Body of pancreas (tissue), 4 donors: ENCODE measurements around the gene ESF1. TPM values are rescaled to one million over a fixed set of nuclear protein-coding genes. Genes with fewer than 3 reads are reported as not detected.
A peak's percentile ranks its signal among the peaks of the same experiment; 100 is the strongest.

Experiments used
- ATAC-seq: fragments of 150-250 bp; one replicate; pipeline ENCODE4 v1.9.1; 2016
- DNase-seq, 4 donors: peaks; one replicate each; pipeline ENCODE4 v3.0.0-alpha.2; 2019
- H3K27ac ChIP-seq, 4 donors: fragments of 200-600 bp; sonication (generic); 1 replicate in 3 of 4; 2 replicates in 1 of 4; pipeline versions ENCODE4 v1.5.1 to v1.6.1; 2016 to 2019; ENCODE audit warnings: mild to moderate bottlenecking in 1 of 4, mixed read lengths in 1 of 4, moderate library complexity in 1 of 4
- H3K27me3 ChIP-seq, 2 donors: fragments of 200-600 bp; sonication (generic); one replicate each; pipeline ENCODE4 v1.6.0; 2016; ENCODE audit warnings: mild to moderate bottlenecking in 1 of 2
- H3K36me3 ChIP-seq, 2 donors: fragments of 200-600 bp; sonication (generic); replicated peaks in 1 of 2; 2 replicates each; pipeline ENCODE4 v1.5.1; 2016; ENCODE audit warnings: low read depth in 2 of 2; ENCODE audit not compliant: insufficient read depth in 1 of 2
- H3K4me1 ChIP-seq: fragments of 200-600 bp; sonication (generic); one replicate; pipeline ENCODE4 v1.6.0; 2016
- H3K4me3 ChIP-seq, 2 donors: fragments of 200-600 bp; sonication (generic); 1 replicate in 1 of 2; 2 replicates in 1 of 2; pipeline ENCODE4 v1.5.1; 2016 to 2019
- H3K9me3 ChIP-seq, 3 donors: fragments of 200-600 bp; sonication (generic); 1 replicate in 2 of 3; 2 replicates in 1 of 3; pipeline ENCODE4 v1.5.1; 2016
- POLR2A ChIP-seq, 3 donors: fragments of 450-650 bp; IDR thresholded peaks; one replicate each; pipeline ENCODE4 v1.6.1; 2016; ENCODE audit warnings: antibody characterized with exemption in 3 of 3, mild to moderate bottlenecking in 2 of 3
- WGBS, 2 donors: methylation state at CpG; one replicate each; pipeline ENCODE4 v1.1.5; 2017; 5-methylcytosine and 5-hydroxymethylcytosine counted together
- intact Hi-C: fragments of 100-400 bp; cut with DNase I; formaldehyde crosslinking; loops from one replicate; pipeline ENCODE4 v1.15.1; 2023
- total RNA-seq, 2 donors: library from RNA; depleted of rRNA; stranded (reverse); fragments of >200 nt; gene quantifications; one replicate each; pipeline ENCODE4 v1.1.0, GENCODE V29; 2016
- TF ChIP-seq, protein P1 (sequence below), 7 experiments: fragments of 450-650 bp in 4 of 7; fragments of 200-600 bp in 3 of 7; sonication (generic) in 3 of 7; IDR thresholded peaks; one replicate each; pipeline ENCODE4 v1.5.1; 2016 to 2019; ENCODE audit warnings: antibody characterized with exemption in 7 of 7

Gene ESF1
- total RNA-seq, 2 donors from 2014 or later, result 12.5 to 16.5 TPM

DNA sequence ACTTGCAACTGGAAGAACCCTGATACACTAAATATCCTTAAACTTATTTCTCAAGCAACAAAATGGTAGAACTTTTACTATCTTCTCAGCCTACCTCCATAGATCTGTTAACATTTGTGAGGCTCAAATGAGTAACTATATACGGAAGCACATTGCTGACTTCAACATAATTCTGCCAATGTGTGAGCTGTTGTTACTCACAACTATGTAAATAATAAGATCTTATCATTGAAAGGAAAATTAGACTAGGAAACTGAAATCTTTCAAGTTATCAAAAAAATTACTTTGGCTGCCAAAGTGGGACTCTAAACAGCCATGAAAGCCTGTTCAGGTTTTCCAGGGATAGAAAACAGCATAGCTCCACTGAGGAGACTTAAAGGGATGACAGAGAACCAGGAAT lies 105.8 kb downstream of the ESF1 start:
- 29 to 63% methylated on average over 1 of the region's 1 CpG for WGBS, 2 donors
- no peak overlapping the region for H3K4me3 ChIP-seq
- intact Hi-C loops, result no loop called here
- H3K4me1 ChIP-seq, result no peaks in the 10 kb centered on the region
- no peak overlapping the region for H3K27ac ChIP-seq
- no peaks in the 10 kb centered on the region for H3K9me3 ChIP-seq
- H3K36me3 ChIP-seq, result no peaks in the 10 kb centered on the region
- no peaks in the 10 kb centered on the region for H3K27me3 ChIP-seq
- no peak for ATAC-seq
- DNase-seq, result no peak
- TF ChIP-seq, protein P1, sequence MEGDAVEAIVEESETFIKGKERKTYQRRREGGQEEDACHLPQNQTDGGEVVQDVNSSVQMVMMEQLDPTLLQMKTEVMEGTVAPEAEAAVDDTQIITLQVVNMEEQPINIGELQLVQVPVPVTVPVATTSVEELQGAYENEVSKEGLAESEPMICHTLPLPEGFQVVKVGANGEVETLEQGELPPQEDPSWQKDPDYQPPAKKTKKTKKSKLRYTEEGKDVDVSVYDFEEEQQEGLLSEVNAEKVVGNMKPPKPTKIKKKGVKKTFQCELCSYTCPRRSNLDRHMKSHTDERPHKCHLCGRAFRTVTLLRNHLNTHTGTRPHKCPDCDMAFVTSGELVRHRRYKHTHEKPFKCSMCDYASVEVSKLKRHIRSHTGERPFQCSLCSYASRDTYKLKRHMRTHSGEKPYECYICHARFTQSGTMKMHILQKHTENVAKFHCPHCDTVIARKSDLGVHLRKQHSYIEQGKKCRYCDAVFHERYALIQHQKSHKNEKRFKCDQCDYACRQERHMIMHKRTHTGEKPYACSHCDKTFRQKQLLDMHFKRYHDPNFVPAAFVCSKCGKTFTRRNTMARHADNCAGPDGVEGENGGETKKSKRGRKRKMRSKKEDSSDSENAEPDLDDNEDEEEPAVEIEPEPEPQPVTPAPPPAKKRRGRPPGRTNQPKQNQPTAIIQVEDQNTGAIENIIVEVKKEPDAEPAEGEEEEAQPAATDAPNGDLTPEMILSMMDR (IDR thresholded peaks at IDR 0.05), result no peak
- TF ChIP-seq POLR2A (IDR thresholded peaks at IDR 0.05), result no peak

DNA sequence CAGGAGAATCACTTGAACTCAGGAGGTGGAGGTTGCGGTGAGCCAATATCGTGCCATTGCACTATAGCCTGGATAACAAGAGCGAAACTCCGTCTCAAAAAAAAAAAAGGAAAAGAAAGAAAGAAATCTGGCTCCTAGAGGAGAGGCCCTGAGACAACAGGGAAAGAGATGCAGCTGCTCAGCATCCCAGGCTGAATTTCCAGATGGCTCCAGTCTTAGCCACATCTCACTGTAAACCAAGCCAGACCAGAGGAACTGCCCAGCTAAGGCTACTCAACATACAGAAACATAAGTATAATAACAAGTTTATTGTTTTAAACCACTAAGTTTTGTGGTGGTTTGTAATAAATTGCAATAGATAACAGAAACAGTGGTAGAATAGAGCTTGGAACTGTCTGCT lies 107.5 kb downstream of the ESF1 start:
- Histone ChIP-seq H3K36me3 (no peaks in the 10 kb centered on the region), H3K4me1 (no peaks in the 10 kb centered on the region), H3K9me3 (no peaks in the 10 kb centered on the region), H3K27me3 (no peaks in the 10 kb centered on the region), H3K27ac (no peak overlapping the region), H3K4me3 (no peak overlapping the region)
- WGBS, 2 donors, result 86 to 98% methylated on average over 4 of the region's 4 CpGs
- intact Hi-C loops, result no loop called here
- no peak for DNase-seq
- ATAC-seq, result no peak
- no peak for TF ChIP-seq POLR2A (IDR thresholded peaks at IDR 0.05)
- TF ChIP-seq, protein P1 (IDR thresholded peaks at IDR 0.05), result no peak

DNA sequence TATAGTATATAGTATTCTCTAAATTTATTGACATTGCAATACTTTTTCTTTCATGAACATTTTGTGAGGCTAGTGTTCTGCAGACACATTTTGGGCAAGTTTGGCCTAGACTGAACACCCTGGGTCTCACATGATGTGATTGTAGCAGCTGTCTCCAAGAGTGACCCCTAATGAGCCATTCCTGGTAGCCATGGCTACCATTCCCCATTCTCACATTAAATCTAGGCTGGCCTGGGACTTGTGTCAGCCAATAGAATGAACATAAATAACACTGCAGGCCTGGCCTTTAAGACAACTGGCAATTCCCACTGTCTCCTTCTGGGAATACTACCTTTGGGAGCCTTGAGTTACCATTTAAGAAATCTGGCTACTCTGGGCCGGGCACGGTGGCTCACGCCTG lies 108.0 kb downstream of the ESF1 start:
- H3K36me3 ChIP-seq, result no peaks in the 10 kb centered on the region
- no peaks in the 10 kb centered on the region for H3K4me1 ChIP-seq
- no peaks in the 10 kb centered on the region for H3K9me3 ChIP-seq
- TF ChIP-seq, protein P1 (IDR thresholded peaks at IDR 0.05), result no peak
- TF ChIP-seq POLR2A (IDR thresholded peaks at IDR 0.05), result no peak
- 72 to 93% methylated on average over 3 of the region's 3 CpGs for WGBS, 2 donors
- H3K27ac ChIP-seq, result no peak overlapping the region
- H3K4me3 ChIP-seq, result no peak overlapping the region
- no peak for DNase-seq
- no peak for ATAC-seq
- intact Hi-C loops, result no loop called here
- no peaks in the 10 kb centered on the region for H3K27me3 ChIP-seq

DNA sequence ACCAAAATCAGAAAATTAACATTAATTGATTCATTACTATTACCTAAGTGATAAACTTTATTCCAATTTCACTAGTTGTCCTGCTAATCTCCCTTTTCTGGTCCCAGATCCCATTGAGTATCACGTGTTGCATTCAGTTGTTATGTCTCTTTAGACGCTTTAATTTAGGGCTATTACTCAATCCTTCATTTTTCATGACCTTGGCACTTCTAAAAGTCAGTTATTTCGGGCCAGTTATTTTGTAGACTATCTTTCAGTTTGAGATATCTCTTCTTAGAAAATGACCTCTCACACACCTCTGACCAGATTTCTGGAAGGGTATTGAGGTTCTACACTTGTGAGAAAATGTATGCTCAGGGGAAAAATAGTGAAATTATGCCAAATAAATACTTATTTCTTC lies 112.0 kb downstream of the ESF1 start:
- TF ChIP-seq, protein P1 (IDR thresholded peaks at IDR 0.05), result no peak
- TF ChIP-seq POLR2A (IDR thresholded peaks at IDR 0.05), result no peak
- no peaks in the 10 kb centered on the region for H3K4me1 ChIP-seq
- H3K9me3 ChIP-seq, result no peaks in the 10 kb centered on the region
- no peaks in the 10 kb centered on the region for H3K36me3 ChIP-seq
- H3K27me3 ChIP-seq, result no peaks in the 10 kb centered on the region
- H3K27ac ChIP-seq, result no peak overlapping the region
- DNase-seq (no peak), ATAC-seq (no peak)
- H3K4me3 ChIP-seq, result no peak overlapping the region
- intact Hi-C loops, result no loop called here
- WGBS, 2 donors, result 56 to 58% methylated on average over 3 of the region's 3 CpGs

DNA sequence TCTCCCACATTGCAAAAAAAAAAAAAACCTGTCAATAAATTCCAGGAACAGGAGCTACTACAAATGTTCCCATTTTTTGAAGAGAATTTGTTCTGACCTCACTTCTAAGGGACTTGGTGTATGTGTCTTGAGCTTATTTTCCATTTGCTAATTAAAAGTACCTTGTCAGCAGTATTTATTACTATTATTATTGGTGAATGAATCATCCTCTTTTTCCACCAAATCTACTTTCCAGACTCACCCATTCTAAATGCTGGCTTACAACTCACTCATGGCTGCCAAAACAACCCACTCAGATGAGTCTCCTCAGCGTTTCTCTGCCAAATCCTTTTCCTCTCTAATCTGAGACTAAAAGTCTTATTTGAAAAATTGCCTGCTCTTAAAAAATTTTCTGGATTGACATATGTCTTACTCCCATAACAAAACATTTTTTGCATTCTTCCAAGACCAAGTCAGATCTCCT lies 112.8 kb downstream of the ESF1 start:
- DNase-seq (peak in 1 of 4 donors; percentile 13), ATAC-seq (no peak)
- 30 to 50% methylated on average over 1 of the region's 1 CpG for WGBS, 2 donors
- H3K4me3 ChIP-seq, result no peak overlapping the region
- no peaks in the 10 kb centered on the region for H3K4me1 ChIP-seq
- H3K27me3 ChIP-seq, result no peaks in the 10 kb centered on the region
- no peaks in the 10 kb centered on the region for H3K9me3 ChIP-seq
- intact Hi-C loops, result no loop called here
- H3K27ac ChIP-seq, result no peak overlapping the region
- no peaks in the 10 kb centered on the region for H3K36me3 ChIP-seq
- TF ChIP-seq, protein P1 (IDR thresholded peaks at IDR 0.05), result no peak
- TF ChIP-seq POLR2A (IDR thresholded peaks at IDR 0.05), result no peak
